ENCODE results near the gene AUTS2.

The AUTS2 gene

GRCh38 chr7:70497793-70498192, 899.5 kb downstream of the AUTS2 start:
- TF ChIP-seq TAF1 (IDR thresholded peaks at IDR 0.05; ENCODE audit: borderline replicate concordance, low read depth, low read length) (no peak), POLR2A (IDR thresholded peaks at IDR 0.05; ENCODE audit: low read depth, low read length) (no peak), POLR2AphosphoS5 (IDR thresholded peaks at IDR 0.05; ENCODE audit: low read depth, low read length) (no peak)

GRCh38 chr7:70498232-70498992, 900.1 kb downstream of the AUTS2 start:
- DNase-seq (ENCODE audit: insufficient read length): no peak
- TF ChIP-seq POLR2A (IDR thresholded peaks at IDR 0.05; ENCODE audit: low read depth, low read length) (no peak), TAF1 (IDR thresholded peaks at IDR 0.05; ENCODE audit: borderline replicate concordance, low read depth, low read length) (no peak), POLR2AphosphoS5 (IDR thresholded peaks at IDR 0.05; ENCODE audit: low read depth, low read length) (no peak)
- no peak for FAIRE-seq

More at GRCh38 chr7:70497793-70498192, 899.5 kb downstream of the AUTS2 start:
- DNase-seq (ENCODE audit: insufficient read length) (no peak), FAIRE-seq (no peak)

- DNase-seq (ENCODE audit: insufficient read length) (no peak), FAIRE-seq (no peak)
- TF ChIP-seq POLR2AphosphoS5 (IDR thresholded peaks at IDR 0.05; ENCODE audit: low read depth, low read length): no peak
- TF ChIP-seq TAF1 (IDR thresholded peaks at IDR 0.05; ENCODE audit: borderline replicate concordance, low read depth, low read length): no peak
- TF ChIP-seq POLR2A (IDR thresholded peaks at IDR 0.05; ENCODE audit: low read depth, low read length): no peak
Measured at GRCh38 chr7:70500261-70500660, 902.0 kb downstream of the AUTS2 start.

GRCh38 chr7:70502117-70502863, 904.0 kb downstream of the AUTS2 start:
- FAIRE-seq (no peak), DNase-seq (ENCODE audit: insufficient read length) (no peak)
- TF ChIP-seq TAF1 (IDR thresholded peaks at IDR 0.05; ENCODE audit: borderline replicate concordance, low read depth, low read length) (no peak), POLR2A (IDR thresholded peaks at IDR 0.05; ENCODE audit: low read depth, low read length) (no peak), POLR2AphosphoS5 (IDR thresholded peaks at IDR 0.05; ENCODE audit: low read depth, low read length) (no peak)

GRCh38 chr7:70504254-70504653, 906.0 kb downstream of the AUTS2 start:
- DNase-seq (ENCODE audit: insufficient read length) (no peak), FAIRE-seq (no peak)
- no peak for TF ChIP-seq TAF1 (IDR thresholded peaks at IDR 0.05; ENCODE audit: borderline replicate concordance, low read depth, low read length)
- TF ChIP-seq POLR2A (IDR thresholded peaks at IDR 0.05; ENCODE audit: low read depth, low read length): no peak
- TF ChIP-seq POLR2AphosphoS5 (IDR thresholded peaks at IDR 0.05; ENCODE audit: low read depth, low read length): no peak

GRCh38 chr7:70505468-70505867, 907.2 kb downstream of the AUTS2 start:
- TF ChIP-seq POLR2A (IDR thresholded peaks at IDR 0.05; ENCODE audit: low read depth, low read length): no peak
- DNase-seq (ENCODE audit: insufficient read length) (no peak), FAIRE-seq (no peak)

- DNase-seq (ENCODE audit: insufficient read length) (no peak), FAIRE-seq (no peak)
- TF ChIP-seq TAF1 (IDR thresholded peaks at IDR 0.05; ENCODE audit: borderline replicate concordance, low read depth, low read length) (no peak), POLR2A (IDR thresholded peaks at IDR 0.05; ENCODE audit: low read depth, low read length) (no peak), POLR2AphosphoS5 (IDR thresholded peaks at IDR 0.05; ENCODE audit: low read depth, low read length) (no peak)
Measured at GRCh38 chr7:70505886-70506285, 907.6 kb downstream of the AUTS2 start.

- FAIRE-seq (no peak), DNase-seq (ENCODE audit: insufficient read length) (no peak)
- TF ChIP-seq POLR2AphosphoS5 (IDR thresholded peaks at IDR 0.05; ENCODE audit: low read depth, low read length) (no peak), TAF1 (IDR thresholded peaks at IDR 0.05; ENCODE audit: borderline replicate concordance, low read depth, low read length) (no peak), POLR2A (IDR thresholded peaks at IDR 0.05; ENCODE audit: low read depth, low read length) (no peak)
Measured at GRCh38 chr7:70506434-70506833, 908.2 kb downstream of the AUTS2 start.

GRCh38 chr7:70512144-70512543, 913.9 kb downstream of the AUTS2 start:
- TF ChIP-seq POLR2AphosphoS5 (IDR thresholded peaks at IDR 0.05; ENCODE audit: low read depth, low read length): no peak
- DNase-seq (ENCODE audit: insufficient read length) (no peak), FAIRE-seq (no peak)

- TF ChIP-seq POLR2AphosphoS5 (IDR thresholded peaks at IDR 0.05; ENCODE audit: low read depth, low read length): no peak
- DNase-seq (ENCODE audit: insufficient read length): no peak
- no peak for FAIRE-seq
Measured at GRCh38 chr7:70512761-70513160, 914.5 kb downstream of the AUTS2 start.

GRCh38 chr7:70520611-70521010, 922.3 kb downstream of the AUTS2 start:
- TF ChIP-seq POLR2AphosphoS5 (IDR thresholded peaks at IDR 0.05; ENCODE audit: low read depth, low read length): no peak
- no peak for TF ChIP-seq TAF1 (IDR thresholded peaks at IDR 0.05; ENCODE audit: borderline replicate concordance, low read depth, low read length)
- no peak for TF ChIP-seq POLR2A (IDR thresholded peaks at IDR 0.05; ENCODE audit: low read depth, low read length)
- no peak for DNase-seq (ENCODE audit: insufficient read length)
- no peak for FAIRE-seq

GRCh38 chr7:70523249-70523988, 925.1 kb downstream of the AUTS2 start:
- TF ChIP-seq POLR2AphosphoS5 (IDR thresholded peaks at IDR 0.05; ENCODE audit: low read depth, low read length): no peak
- TF ChIP-seq TAF1 (IDR thresholded peaks at IDR 0.05; ENCODE audit: borderline replicate concordance, low read depth, low read length): no peak
- no peak for TF ChIP-seq POLR2A (IDR thresholded peaks at IDR 0.05; ENCODE audit: low read depth, low read length)
- no peak for FAIRE-seq
- DNase-seq (ENCODE audit: insufficient read length): no peak
